Measurements from ENCODE around the gene TNFRSF14. TPM values are rescaled to one million over a fixed set of nuclear protein-coding genes. Genes with fewer than 3 reads are reported as not detected.
A peak's percentile ranks its signal among the peaks of the same experiment; 100 is the strongest.

Gene TNFRSF14
- total RNA-seq, 6 experiments from 2014 or later = 7.4 to 14.2 (median 11.5) TPM

GRCh38 chr1:2587071-2587859, 31.1 kb downstream of the TNFRSF14 start:
- no peak overlapping the region for H3K27ac Mint-ChIP-seq

GRCh38 chr1:2587860-2588571, 31.8 kb downstream of the TNFRSF14 start:
- Mint-ChIP-seq H3K27ac (no peak overlapping the region), H3K4me1 (ENCODE audit: low read depth) (peaks cover 9% of the 10 kb centered on the region; the same call in 1 of the 2 replicates), H3K27me3 (ENCODE audit: insufficient read depth) (peaks cover 1% of the 10 kb centered on the region; the same call in 1 of the 2 replicates), H3K9me3 (no peaks in the 10 kb centered on the region), H3K4me3 (peak overlapping the region; percentile 81), H3K36me3 (ENCODE audit: low read depth) (no peaks in the 10 kb centered on the region)
- no peak for TF ChIP-seq CTCF (IDR thresholded peaks at IDR 0.05)
- no peak for DNase-seq

More at GRCh38 chr1:2587071-2587859, 31.1 kb downstream of the TNFRSF14 start:
- no peaks in the 10 kb centered on the region for H3K36me3 Mint-ChIP-seq (ENCODE audit: low read depth)
- H3K9me3 Mint-ChIP-seq = no peaks in the 10 kb centered on the region
- peaks cover 4% of the 10 kb centered on the region for H3K27me3 Mint-ChIP-seq (ENCODE audit: insufficient read depth)
- DNase-seq = no peak
- H3K4me3 Mint-ChIP-seq = peak overlapping the region; percentile 81
- H3K4me1 Mint-ChIP-seq (ENCODE audit: low read depth) = peaks cover 11% of the 10 kb centered on the region; the same call in 1 of the 2 replicates
- no peak for TF ChIP-seq CTCF (IDR thresholded peaks at IDR 0.05)

GRCh38 chr1:2588661-2589430, 32.7 kb downstream of the TNFRSF14 start:
- Mint-ChIP-seq H3K4me1 (ENCODE audit: low read depth) (peaks cover 9% of the 10 kb centered on the region; the same call in 1 of the 2 replicates), H3K9me3 (no peaks in the 10 kb centered on the region), H3K36me3 (ENCODE audit: low read depth) (no peaks in the 10 kb centered on the region), H3K27ac (no peak overlapping the region), H3K27me3 (ENCODE audit: insufficient read depth) (peaks cover 1% of the 10 kb centered on the region; the same call in 1 of the 2 replicates), H3K4me3 (no peak overlapping the region)
- TF ChIP-seq CTCF (IDR thresholded peaks at IDR 0.05) = no peak
- no peak for DNase-seq

GRCh38 chr1:2589431-2590232, 33.5 kb downstream of the TNFRSF14 start:
- Mint-ChIP-seq H3K36me3 (ENCODE audit: low read depth) (no peaks in the 10 kb centered on the region), H3K27me3 (ENCODE audit: insufficient read depth) (no peaks in the 10 kb centered on the region; the same call in 1 of the 2 replicates), H3K27ac (no peak overlapping the region), H3K4me1 (ENCODE audit: low read depth) (peaks cover 5% of the 10 kb centered on the region; the same call in 1 of the 2 replicates), H3K9me3 (no peaks in the 10 kb centered on the region), H3K4me3 (no peak overlapping the region)
- no peak for DNase-seq
- TF ChIP-seq CTCF (IDR thresholded peaks at IDR 0.05) = no peak
